NB4 (cell line): Measurements from ENCODE around the gene BATF.

Experiments
- DNase-seq: peaks from one replicate; pipeline ENCODE4 v3.0.0; 2010; ENCODE audit warnings: low read depth
- H3K4me3 ChIP-seq: one replicate; pipeline ENCODE4 v1.5.1; 2011; ENCODE audit warnings: mild to moderate bottlenecking, low read depth, low read length, moderate library complexity
- MYC ChIP-seq: IDR thresholded peaks from 2 replicates; pipeline ENCODE4 v1.6.1; 2011; ENCODE audit warnings: low read depth, low read length
- POLR2A ChIP-seq: IDR thresholded peaks from 2 replicates; pipeline ENCODE4 v1.6.1; 2011; ENCODE audit warnings: mild to moderate bottlenecking; ENCODE audit not compliant: insufficient read length; ENCODE audit errors: extremely low read depth
- TF ChIP-seq, protein P1 (sequence below): IDR thresholded peaks from one replicate; pipeline ENCODE4 v1.5.1; 2012; ENCODE audit warnings: low read depth, low read length
- TF ChIP-seq, protein P2 (sequence below): IDR thresholded peaks from 2 replicates; pipeline ENCODE4 v1.6.1; 2011; ENCODE audit warnings: low read depth, low read length

Gene BATF

GRCh38 chr14:75533791-75534555 is 11.7 kb downstream of the BATF start:
- TF ChIP-seq, protein P1, sequence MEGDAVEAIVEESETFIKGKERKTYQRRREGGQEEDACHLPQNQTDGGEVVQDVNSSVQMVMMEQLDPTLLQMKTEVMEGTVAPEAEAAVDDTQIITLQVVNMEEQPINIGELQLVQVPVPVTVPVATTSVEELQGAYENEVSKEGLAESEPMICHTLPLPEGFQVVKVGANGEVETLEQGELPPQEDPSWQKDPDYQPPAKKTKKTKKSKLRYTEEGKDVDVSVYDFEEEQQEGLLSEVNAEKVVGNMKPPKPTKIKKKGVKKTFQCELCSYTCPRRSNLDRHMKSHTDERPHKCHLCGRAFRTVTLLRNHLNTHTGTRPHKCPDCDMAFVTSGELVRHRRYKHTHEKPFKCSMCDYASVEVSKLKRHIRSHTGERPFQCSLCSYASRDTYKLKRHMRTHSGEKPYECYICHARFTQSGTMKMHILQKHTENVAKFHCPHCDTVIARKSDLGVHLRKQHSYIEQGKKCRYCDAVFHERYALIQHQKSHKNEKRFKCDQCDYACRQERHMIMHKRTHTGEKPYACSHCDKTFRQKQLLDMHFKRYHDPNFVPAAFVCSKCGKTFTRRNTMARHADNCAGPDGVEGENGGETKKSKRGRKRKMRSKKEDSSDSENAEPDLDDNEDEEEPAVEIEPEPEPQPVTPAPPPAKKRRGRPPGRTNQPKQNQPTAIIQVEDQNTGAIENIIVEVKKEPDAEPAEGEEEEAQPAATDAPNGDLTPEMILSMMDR = no peak
- no peak for DNase-seq
- H3K4me3 ChIP-seq = no peak overlapping the region

DNA sequence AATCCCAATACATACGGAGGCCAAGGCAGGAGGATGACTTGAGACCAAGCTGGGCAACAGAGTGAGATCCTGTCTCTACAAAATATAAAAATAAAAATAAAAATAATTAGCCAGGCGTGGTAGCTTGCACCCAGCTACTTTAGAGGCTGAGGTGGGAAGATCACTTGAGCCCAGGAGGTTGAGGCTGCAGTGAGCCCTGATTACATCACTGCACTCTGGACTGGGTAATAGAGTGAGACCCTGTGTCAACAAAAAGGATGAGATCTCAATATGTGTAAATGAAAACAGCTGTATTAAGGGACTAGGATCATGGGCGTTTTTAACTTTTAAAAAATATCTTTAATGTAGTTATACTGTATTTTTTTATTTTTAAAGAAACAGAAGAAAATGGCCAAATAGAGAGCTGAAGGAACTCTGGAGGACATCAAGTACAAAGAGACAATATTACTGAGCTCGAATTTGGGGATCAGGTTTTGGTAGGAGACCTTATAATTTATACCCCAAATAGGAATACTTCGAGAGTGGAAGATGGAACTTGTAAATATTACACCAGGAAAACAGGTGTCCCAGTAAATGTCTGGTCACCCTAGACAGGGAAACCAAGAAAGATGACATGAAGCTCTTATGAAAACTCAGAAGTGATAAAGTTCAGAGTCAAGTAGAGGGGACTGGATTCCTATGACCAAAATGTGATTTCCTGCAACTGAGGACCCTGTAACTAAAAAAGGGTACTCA is 13.1 kb downstream of the BATF start:
- DNase-seq = no peak
- no peak overlapping the region for H3K4me3 ChIP-seq

GRCh38 chr14:75537071-75537470 is 14.8 kb downstream of the BATF start:
- H3K4me3 ChIP-seq = no peak overlapping the region
- no peak for TF ChIP-seq POLR2A
- TF ChIP-seq, protein P1 = no peak
- TF ChIP-seq, protein P2, sequence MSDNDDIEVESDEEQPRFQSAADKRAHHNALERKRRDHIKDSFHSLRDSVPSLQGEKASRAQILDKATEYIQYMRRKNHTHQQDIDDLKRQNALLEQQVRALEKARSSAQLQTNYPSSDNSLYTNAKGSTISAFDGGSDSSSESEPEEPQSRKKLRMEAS = no peak
- no peak for TF ChIP-seq MYC

More for the DNA sequence above, 13.1 kb downstream of the BATF start:
- TF ChIP-seq POLR2A (no peak), MYC (no peak)
- TF ChIP-seq, protein P2 = no peak
- TF ChIP-seq, protein P1 = no peak

DNA sequence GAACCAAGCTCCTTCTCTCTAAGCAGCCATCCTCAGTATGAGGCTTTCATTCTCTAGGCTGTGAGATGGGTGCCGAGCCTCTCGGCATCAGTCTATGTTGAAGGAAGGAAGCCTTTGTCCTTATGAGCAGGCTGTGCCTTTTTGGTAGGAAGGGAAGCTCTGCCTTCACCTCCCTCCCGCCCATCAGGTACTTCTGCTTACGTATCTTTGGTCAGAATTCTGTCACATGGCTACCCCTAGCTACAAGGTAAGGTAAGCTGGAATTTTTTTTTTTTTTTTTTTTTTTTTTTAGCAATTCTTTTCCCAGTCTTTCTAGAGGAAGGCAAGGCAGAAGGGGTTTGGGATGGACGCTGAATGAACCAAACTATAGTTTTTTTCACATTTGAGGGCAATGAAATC is 16.9 kb downstream of the BATF start:
- DNase-seq = no peak
- H3K4me3 ChIP-seq = no peak overlapping the region
- no peak for TF ChIP-seq POLR2A
- TF ChIP-seq, protein P1 = no peak
- TF ChIP-seq, protein P2 = no peak
- no peak for TF ChIP-seq MYC

More at GRCh38 chr14:75537071-75537470, 14.8 kb downstream of the BATF start:
- DNase-seq = no peak

- no peak for DNase-seq
- TF ChIP-seq POLR2A = no peak
- TF ChIP-seq, protein P1 = no peak
- TF ChIP-seq MYC = no peak
- TF ChIP-seq, protein P2 = no peak
- H3K4me3 ChIP-seq = no peak overlapping the region
Measured at GRCh38 chr14:75539561-75540478, 17.6 kb downstream of the BATF start.
